ENCODE data around the gene OR5D16.
"Not testable (repeated sequence)": the region's sequence is repeated elsewhere in the genome, so short reads cannot be mapped to it uniquely, and the experiment has no call there.

OR5D16 gene

GRCh38 chr11:55838452-55838851 lies at the start of gene OR5D16:
TSS of gene OR5D16 (plus strand) at chr11:55838752. CDS start at chr11:55838752, 0 bp downstream.
- no peak for DNase-seq

DNA sequence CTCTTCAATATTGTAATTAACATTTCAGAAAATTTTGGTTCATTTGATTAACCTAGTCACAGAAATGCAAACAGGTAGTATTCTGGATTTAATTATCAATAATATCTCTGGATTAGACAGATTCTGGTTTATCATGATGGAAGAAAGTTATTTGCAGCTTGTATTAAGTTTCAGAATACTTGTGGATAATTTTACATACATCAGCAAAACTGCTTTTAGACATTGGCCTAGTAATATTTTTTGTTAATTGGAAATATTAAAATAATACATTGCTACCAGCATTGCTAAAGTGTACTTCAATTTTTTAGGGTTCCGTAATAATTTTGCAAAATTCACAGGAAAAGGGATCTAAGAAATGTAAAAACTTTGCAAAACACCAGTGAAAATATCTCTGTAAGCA lies 46.9 kb upstream of the OR5D16 start:
- DNase-seq: no peak

DNA sequence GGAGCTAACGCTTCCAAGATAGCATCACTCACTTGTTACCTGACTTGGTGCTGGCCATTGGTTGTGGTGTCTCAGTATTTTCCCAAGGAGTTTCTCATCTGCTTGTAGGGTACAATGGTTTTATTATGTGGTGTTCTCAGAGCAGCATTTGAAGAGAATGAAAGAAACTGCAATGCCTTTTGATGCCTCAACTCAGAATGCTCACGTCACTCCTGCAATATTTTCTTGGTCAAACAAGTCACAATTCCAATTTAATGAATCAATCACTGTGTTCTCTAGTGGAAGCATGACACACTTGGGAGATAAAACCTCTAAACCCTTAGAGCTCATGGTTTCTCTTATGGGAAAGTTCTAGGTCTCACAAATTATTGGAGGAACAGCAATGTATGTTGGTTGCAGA lies 45.2 kb upstream of the OR5D16 start:
- no peak for DNase-seq

DNA sequence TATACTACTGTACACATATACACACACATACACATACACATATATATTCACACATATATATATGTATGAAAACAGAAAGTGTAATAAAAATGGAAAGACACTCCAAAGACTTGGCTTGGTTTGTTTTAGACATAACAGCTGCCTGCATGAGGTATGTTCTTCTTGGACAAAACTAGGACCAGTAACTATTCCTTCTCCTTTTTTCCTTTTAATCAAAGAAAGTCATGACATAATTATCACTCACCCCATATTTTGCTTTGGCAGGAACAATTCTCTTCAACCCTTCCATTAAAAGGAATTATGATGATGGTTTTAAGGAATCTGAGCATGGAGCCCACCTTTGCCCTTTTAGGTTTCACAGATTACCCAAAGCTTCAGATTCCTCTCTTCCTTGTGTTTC lies 43.3 kb upstream of the OR5D16 start, which contains the start of gene OR5D14:
Gene OR5D14, plus strand, starts transcription at position 301 of the 400 bp plus-strand sequence. Its CDS starts 0 bp downstream, at position 301.
- DNase-seq: no peak

GRCh38 chr11:55806248-55806647 lies 32.3 kb upstream of the OR5D16 start:
- DNase-seq: no peak

DNA sequence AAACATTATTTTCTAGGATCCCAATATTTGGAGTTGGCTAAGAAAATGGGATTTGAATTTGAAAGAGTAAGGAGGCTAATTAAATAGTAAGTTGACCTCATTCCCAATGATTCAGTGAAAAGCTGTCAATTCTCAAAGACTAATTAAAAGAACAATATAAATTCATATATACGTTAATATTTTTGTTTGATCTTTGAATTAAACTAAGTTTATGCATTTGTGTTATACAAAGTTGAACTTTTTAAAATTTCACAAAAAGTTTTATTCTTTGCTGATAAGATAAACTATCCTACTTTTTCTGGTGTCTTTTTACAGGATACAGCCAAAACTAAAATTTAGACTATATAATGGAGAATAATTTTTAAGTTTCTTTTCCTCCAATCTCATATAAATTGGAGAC lies 27.5 kb upstream of the OR5D16 start, which contains the start of gene OR5L1:
Gene OR5L1, plus strand, starts transcription at position 301 of the 400 bp plus-strand sequence. CDS start 100 bp downstream, outside the sequence.
- no peak for DNase-seq

DNA sequence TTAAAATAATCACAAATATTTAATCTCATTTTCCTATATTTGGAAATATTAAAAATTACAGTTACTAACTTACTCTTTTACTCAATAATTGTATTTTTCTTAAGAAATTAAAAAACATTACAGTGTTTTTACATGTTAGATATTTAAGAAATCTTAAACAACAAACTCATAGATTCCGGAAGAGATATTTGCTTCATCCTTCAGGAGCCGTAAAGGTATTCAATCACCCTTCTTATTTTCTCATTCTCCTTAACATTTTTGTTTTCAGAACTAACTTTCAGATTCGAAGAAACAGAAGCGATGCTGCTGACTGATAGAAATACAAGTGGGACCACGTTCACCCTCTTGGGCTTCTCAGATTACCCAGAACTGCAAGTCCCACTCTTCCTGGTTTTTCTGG lies 19.2 kb upstream of the OR5D16 start, which contains the start of gene OR5D18:
Gene OR5D18, plus strand, starts transcription at position 301 of the 400 bp plus-strand sequence. Its CDS starts 0 bp downstream, at position 301.
- DNase-seq: no peak

DNA sequence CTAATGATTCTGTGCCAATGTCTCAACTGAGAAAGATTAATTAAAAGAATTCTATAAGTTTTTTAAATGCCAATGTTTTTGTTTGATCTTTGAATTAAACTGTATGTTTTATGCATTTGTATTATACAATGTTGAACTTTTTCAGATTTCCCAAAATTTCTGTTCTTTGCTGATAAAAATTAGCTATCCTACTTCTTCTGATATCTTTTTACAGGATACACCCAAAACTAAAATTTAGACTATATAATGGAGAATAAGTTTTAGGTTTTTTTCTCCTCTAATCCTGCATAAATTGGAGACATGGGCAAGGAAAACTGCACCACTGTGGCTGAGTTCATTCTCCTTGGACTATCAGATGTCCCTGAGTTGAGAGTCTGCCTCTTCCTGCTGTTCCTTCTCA lies 11.6 kb upstream of the OR5D16 start, which contains the start of gene OR5L2:
Gene OR5L2, plus strand, starts transcription at position 301 of the 400 bp plus-strand sequence. Its CDS starts 0 bp downstream, at position 301.
- DNase-seq: no peak

DNA sequence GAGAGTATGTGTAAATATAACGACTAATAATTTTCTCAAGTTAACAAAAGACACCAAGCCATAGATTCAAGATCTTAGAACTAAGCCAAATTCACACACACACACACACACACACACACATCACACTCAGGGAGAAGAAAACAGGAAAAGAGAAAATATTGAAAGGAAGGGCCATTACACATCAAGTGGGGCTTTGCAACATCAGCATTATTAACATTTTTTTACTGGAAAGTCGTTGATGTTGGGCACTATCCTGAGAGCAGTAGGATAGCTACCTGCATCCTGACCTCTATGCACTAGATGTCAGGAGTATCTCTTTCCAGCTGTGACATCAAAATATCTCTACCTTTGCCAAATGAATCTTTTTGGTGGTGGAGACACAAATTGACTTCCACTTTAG lies 8.9 kb downstream of the OR5D16 start:
- no peak for DNase-seq

GRCh38 chr11:55849037-55849436 lies 10.5 kb downstream of the OR5D16 start:
- DNase-seq: no peak

DNA sequence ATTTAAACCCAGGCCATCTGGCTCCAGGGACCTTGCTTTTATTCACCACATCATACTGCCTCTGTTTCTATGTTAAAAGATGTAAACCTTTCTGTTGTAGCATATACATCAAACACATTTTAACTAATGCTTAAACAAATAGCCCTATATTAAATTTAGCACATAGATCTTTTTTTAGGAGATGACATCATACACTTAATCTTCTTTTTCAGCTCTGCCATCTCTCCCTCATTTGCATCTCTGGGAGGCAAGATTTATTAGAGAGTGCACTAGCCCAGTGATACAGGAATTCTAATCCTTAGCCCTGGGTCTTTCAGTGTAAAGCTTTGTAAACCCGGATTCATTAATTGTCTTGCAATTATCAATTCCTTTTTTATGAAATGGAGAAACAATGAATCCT lies 13.6 kb downstream of the OR5D16 start:
- DNase-seq: no peak

- no peak for DNase-seq
Measured at GRCh38 chr11:55854704-55855103, 16.2 kb downstream of the OR5D16 start.

- DNase-seq: not testable (repeated sequence)
Measured at GRCh38 chr11:55867354-55867753, 28.8 kb downstream of the OR5D16 start.

DNA sequence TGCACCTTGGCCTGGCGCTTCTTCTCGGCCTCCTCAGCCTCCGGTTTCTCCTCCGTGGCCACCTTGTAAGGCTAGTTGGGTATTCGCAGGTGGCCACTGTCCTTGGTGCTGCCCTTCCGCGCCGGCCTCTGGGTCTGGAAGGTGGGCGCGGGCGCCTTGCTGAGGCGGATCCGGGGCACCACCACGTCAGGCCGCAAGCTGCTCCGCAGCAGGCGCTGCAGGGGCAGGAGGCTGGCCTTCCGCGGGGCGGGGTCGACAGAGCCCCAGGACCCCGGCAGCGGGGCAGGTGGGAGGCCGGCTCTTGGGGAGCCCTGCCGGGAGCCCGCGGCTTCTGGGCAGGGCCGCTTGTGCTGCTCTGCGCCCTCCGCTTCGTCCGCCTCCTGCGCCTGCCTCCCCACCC lies 34.2 kb downstream of the OR5D16 start:
- not testable (repeated sequence) for DNase-seq

- not testable (repeated sequence) for DNase-seq
Measured at GRCh38 chr11:55873146-55873545, 34.6 kb downstream of the OR5D16 start.

GRCh38 chr11:55882997-55883396 lies 44.4 kb downstream of the OR5D16 start, which contains the start of gene TRIM51:
TSS of gene TRIM51 (plus strand) at chr11:55883297. CDS start at chr11:55885429, 2,132 bp downstream.
- not testable (repeated sequence) for DNase-seq

- not testable (repeated sequence) for DNase-seq
Measured at GRCh38 chr11:55884995-55885394, 46.4 kb downstream of the OR5D16 start.

DNA sequence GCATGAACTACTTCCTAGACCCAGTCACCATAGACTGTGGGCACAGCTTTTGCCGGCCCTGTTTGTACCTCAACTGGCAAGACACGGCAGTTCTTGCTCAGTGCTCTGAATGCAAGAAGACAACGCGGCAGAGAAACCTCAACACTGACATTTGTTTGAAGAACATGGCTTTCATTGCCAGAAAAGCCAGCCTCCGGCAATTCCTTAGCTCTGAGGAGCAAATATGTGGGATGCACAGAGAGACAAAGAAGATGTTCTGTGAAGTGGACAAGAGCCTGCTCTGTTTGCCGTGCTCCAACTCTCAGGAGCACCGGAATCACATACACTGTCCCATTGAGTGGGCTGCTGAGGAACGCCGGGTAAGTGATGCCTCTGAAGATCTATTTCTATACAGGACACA lies 46.9 kb downstream of the OR5D16 start:
- DNase-seq: not testable (repeated sequence)

All from right forelimb (tissue), 1 donor.